ENCODE measurements around the gene STK32B.

STK32B gene

GRCh38 chr4:5524446-5525299, 473.4 kb downstream of the STK32B start:
- no peak for DNase-seq (ENCODE audit: low read depth, low spot score)

- DNase-seq (ENCODE audit: low read depth, low spot score) = no peak
These were observed 475.0 kb downstream of the STK32B start for GRCh38 chr4:5526080-5526846.

- DNase-seq (ENCODE audit: low read depth, low spot score) = no peak
These were observed 475.9 kb downstream of the STK32B start for GRCh38 chr4:5527211-5527610.

- no peak for DNase-seq (ENCODE audit: low read depth, low spot score)
These were observed 476.8 kb downstream of the STK32B start for GRCh38 chr4:5528031-5528436.

- DNase-seq (ENCODE audit: low read depth, low spot score) = no peak
These were observed 480.8 kb downstream of the STK32B start for GRCh38 chr4:5532100-5532499.

- DNase-seq (ENCODE audit: low read depth, low spot score) = no peak
These were observed 488.3 kb downstream of the STK32B start for GRCh38 chr4:5539584-5539983.

GRCh38 chr4:5541169-5541568, 489.9 kb downstream of the STK32B start:
- DNase-seq (ENCODE audit: low read depth, low spot score) = no peak

GRCh38 chr4:5543681-5544080, 492.4 kb downstream of the STK32B start:
- DNase-seq (ENCODE audit: low read depth, low spot score) = no peak

- DNase-seq (ENCODE audit: low read depth, low spot score) = no peak
These were observed 493.5 kb downstream of the STK32B start for GRCh38 chr4:5544762-5545161.

- DNase-seq (ENCODE audit: low read depth, low spot score) = no peak
These were observed 494.0 kb downstream of the STK32B start for GRCh38 chr4:5545271-5545670.

- DNase-seq (ENCODE audit: low read depth, low spot score) = no peak
These were observed 496.5 kb downstream of the STK32B start for GRCh38 chr4:5547651-5548249.

All from activated naive CD8-positive, alpha-beta T cell treated with anti-CD3 and anti-CD28 coated beads, Interleukin-2, amount 50 U/mL, for 16 hours (primary cell).